Breast epithelium (tissue), 4 donors: ENCODE data around the gene CERS1. TPM values are rescaled to one million over a fixed set of nuclear protein-coding genes. Genes with fewer than 3 reads are reported as not detected.

Experiments used
- DNase-seq, 2 donors: peaks; one replicate each; pipeline ENCODE4 v3.0.0-alpha.2; 2019; ENCODE audit warnings: low spot score in 2 of 2
- H3K27ac ChIP-seq, 2 donors: fragments of 200-600 bp; sonication (generic) in 1 of 2; one replicate each; pipeline ENCODE4 v1.5.1; 2016 to 2019; ENCODE audit warnings: mild to moderate bottlenecking in 1 of 2
- H3K27me3 ChIP-seq, 2 donors: fragments of 200-600 bp; sonication (generic) in 1 of 2; one replicate each; pipeline versions ENCODE4 v1.5.1 to v1.6.0; 2017 to 2019; ENCODE audit warnings: control low read depth in 1 of 2, mild to moderate bottlenecking in 1 of 2
- H3K36me3 ChIP-seq: fragments of 200-600 bp; one replicate; pipeline ENCODE4 v1.5.1; 2019
- H3K4me1 ChIP-seq, 2 donors: fragments of 200-600 bp; sonication (generic); one replicate each; pipeline ENCODE4 v1.5.1; 2016 to 2019; ENCODE audit warnings: control low read depth in 1 of 2
- H3K4me3 ChIP-seq, 3 donors: fragments of 200-600 bp; sonication (generic); 1 replicate in 2 of 3; 2 replicates in 1 of 3; pipeline ENCODE4 v1.5.1; 2016 to 2019; ENCODE audit warnings: mild to moderate bottlenecking in 3 of 3, moderate library complexity in 2 of 3
- H3K9me3 ChIP-seq, 2 donors: fragments of 200-600 bp; sonication (generic) in 1 of 2; one replicate each; pipeline ENCODE4 v1.5.1; 2016 to 2019; ENCODE audit warnings: control low read depth in 1 of 2
- POLR2A ChIP-seq: fragments of 450-650 bp; IDR thresholded peaks from one replicate; pipeline ENCODE4 v1.6.1; 2016; ENCODE audit warnings: antibody characterized with exemption, mild to moderate bottlenecking, moderate library complexity
- POLR2AphosphoS5 ChIP-seq, 3 donors: sonication (generic); formaldehyde crosslinking; IDR thresholded peaks; one replicate each; pipeline ENCODE4 v1.6.1; 2017; ENCODE audit warnings: antibody characterized with exemption in 3 of 3
- intact Hi-C: fragments of 100-400 bp; cut with DNase I; formaldehyde crosslinking; loops from one replicate; pipeline ENCODE4 v1.15.1; 2023; ENCODE audit warnings: low total_unique reads
- total RNA-seq, 3 donors: library from RNA; depleted of rRNA; stranded (reverse); fragments of >200 nt; gene quantifications; one replicate each; pipeline ENCODE4 v1.1.0, GENCODE V29; 2016
- TF ChIP-seq, protein P1 (sequence below), 3 donors: fragments of 450-650 bp; IDR thresholded peaks; one replicate each; pipeline ENCODE4 v1.5.1; 2016 to 2017; ENCODE audit warnings: antibody characterized with exemption in 3 of 3, mild to moderate bottlenecking in 3 of 3, moderate library complexity in 3 of 3

CERS1 gene
- total RNA-seq, 3 donors from 2014 or later, result 0.29 to 0.66 TPM; not detected in 1

DNA sequence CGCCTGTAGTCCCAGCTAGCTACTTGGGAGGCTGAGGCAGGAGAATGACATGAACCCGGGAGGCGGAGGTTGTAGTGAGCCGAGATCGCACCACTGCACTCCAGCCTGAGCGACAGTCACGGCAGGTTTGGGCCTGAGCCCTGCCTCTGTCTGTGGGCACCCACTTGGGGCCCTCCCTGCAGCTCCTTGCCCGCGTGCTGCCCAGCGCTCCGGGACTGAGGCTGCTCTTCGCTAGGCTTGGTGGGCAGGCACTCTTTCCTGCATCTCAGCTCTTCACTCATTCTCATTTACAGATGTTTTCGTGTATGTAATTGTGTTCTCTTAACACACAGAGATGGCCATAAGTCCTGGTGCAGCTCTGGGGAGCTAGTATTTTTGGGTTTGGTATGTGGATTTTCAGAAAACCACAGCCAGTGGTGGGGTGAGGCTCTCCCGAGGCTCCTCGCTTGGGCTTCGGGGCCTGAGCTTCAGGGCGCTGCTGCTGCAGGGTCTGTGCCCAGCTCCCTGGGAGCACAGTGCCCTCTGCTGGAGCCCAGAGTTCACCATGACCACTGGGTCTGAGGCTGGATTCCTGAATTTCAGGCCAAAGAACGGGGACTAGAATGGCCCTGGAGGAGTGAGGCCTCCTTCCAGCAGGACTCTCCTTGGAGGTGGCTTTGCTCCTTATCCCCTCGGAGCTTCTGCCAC lies 49.0 kb downstream of the CERS1 start:
- peak in 1 of 2 donors; percentile 55 for DNase-seq
- H3K27me3 ChIP-seq, result no peaks in the 10 kb centered on the region
- TF ChIP-seq POLR2AphosphoS5 (IDR thresholded peaks at IDR 0.05) (peak in 2 of 3 donors; percentile 12 to 60), POLR2A (no peak)
- TF ChIP-seq, protein P1, sequence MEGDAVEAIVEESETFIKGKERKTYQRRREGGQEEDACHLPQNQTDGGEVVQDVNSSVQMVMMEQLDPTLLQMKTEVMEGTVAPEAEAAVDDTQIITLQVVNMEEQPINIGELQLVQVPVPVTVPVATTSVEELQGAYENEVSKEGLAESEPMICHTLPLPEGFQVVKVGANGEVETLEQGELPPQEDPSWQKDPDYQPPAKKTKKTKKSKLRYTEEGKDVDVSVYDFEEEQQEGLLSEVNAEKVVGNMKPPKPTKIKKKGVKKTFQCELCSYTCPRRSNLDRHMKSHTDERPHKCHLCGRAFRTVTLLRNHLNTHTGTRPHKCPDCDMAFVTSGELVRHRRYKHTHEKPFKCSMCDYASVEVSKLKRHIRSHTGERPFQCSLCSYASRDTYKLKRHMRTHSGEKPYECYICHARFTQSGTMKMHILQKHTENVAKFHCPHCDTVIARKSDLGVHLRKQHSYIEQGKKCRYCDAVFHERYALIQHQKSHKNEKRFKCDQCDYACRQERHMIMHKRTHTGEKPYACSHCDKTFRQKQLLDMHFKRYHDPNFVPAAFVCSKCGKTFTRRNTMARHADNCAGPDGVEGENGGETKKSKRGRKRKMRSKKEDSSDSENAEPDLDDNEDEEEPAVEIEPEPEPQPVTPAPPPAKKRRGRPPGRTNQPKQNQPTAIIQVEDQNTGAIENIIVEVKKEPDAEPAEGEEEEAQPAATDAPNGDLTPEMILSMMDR (IDR thresholded peaks at IDR 0.05), result peak in 2 of 3 donors; percentile 72 to 81
- H3K4me3 ChIP-seq, result peak overlapping the region in 1 of 3 donors; percentile 22
- H3K4me1 ChIP-seq, result peaks cover 23% of the 10 kb centered on the region in 2 donors
- H3K36me3 ChIP-seq, result no peaks in the 10 kb centered on the region
- peak overlapping the region; percentile 57 to 86 for H3K27ac ChIP-seq
- no peaks in the 10 kb centered on the region for H3K9me3 ChIP-seq
- intact Hi-C loops, result no loop called here

- Histone ChIP-seq H3K4me1 (peaks cover 23 to 25% of the 10 kb centered on the region in 2 donors), H3K36me3 (no peaks in the 10 kb centered on the region), H3K27me3 (no peaks in the 10 kb centered on the region), H3K9me3 (no peaks in the 10 kb centered on the region), H3K4me3 (no peak overlapping the region), H3K27ac (peak overlapping the region in 1 of 2 donors; percentile 61)
- no peak for DNase-seq
- TF ChIP-seq POLR2A, result no peak
- intact Hi-C loops, result no loop called here
These were observed 50.0 kb downstream of the CERS1 start for GRCh38 chr19:18845961-18846360.

- Histone ChIP-seq H3K4me1 (peaks cover 24 to 36% of the 10 kb centered on the region in 2 donors), H3K9me3 (no peaks in the 10 kb centered on the region), H3K4me3 (no peak overlapping the region), H3K27ac (peak overlapping the region in 1 of 2 donors; percentile 54), H3K36me3 (no peaks in the 10 kb centered on the region), H3K27me3 (no peaks in the 10 kb centered on the region)
- intact Hi-C loops, result no loop called here
- TF ChIP-seq, protein P1 (IDR thresholded peaks at IDR 0.05), result no peak
- no peak for TF ChIP-seq POLR2AphosphoS5 (IDR thresholded peaks at IDR 0.05)
- no peak for TF ChIP-seq POLR2A
- DNase-seq, result no peak
These were observed 51.1 kb downstream of the CERS1 start for GRCh38 chr19:18844806-18845329.

- no peaks in the 10 kb centered on the region for H3K36me3 ChIP-seq
- no peaks in the 10 kb centered on the region for H3K27me3 ChIP-seq
- H3K4me1 ChIP-seq, result peaks cover 21 to 34% of the 10 kb centered on the region in 2 donors
- H3K9me3 ChIP-seq, result no peaks in the 10 kb centered on the region
- no peak for DNase-seq
- no peak overlapping the region for H3K4me3 ChIP-seq
- H3K27ac ChIP-seq, result no peak overlapping the region
- intact Hi-C loops, result no loop called here
- no peak for TF ChIP-seq POLR2A
- TF ChIP-seq, protein P1 (IDR thresholded peaks at IDR 0.05), result no peak
These were observed 52.0 kb downstream of the CERS1 start for GRCh38 chr19:18843960-18844359.

GRCh38 chr19:18842166-18842565 lies 53.8 kb downstream of the CERS1 start:
- Histone ChIP-seq H3K9me3 (no peaks in the 10 kb centered on the region), H3K27me3 (no peaks in the 10 kb centered on the region), H3K4me1 (peaks cover 12 to 19% of the 10 kb centered on the region in 2 donors), H3K36me3 (no peaks in the 10 kb centered on the region), H3K4me3 (no peak overlapping the region), H3K27ac (no peak overlapping the region)
- TF ChIP-seq POLR2A, result no peak
- no peak for TF ChIP-seq POLR2AphosphoS5 (IDR thresholded peaks at IDR 0.05)
- TF ChIP-seq, protein P1 (IDR thresholded peaks at IDR 0.05), result no peak
- no peak for DNase-seq
- intact Hi-C loops, result no loop called here
